PC-9 (cell line): ENCODE data around the gene TAAR9.

ENCODE experiments used
- EZH2 ChIP-seq: fragments of 200-600 bp; sonication (generic); IDR thresholded peaks from 2 replicates; pipeline ENCODE4 v1.8.0; 2017; ENCODE audit warnings: antibody characterized with exemption, low read depth
- TF ChIP-seq, protein P1 (sequence below): fragments of 200-600 bp; sonication (generic); conservative IDR thresholded peaks from 2 replicates; pipeline ENCODE4 v1.6.1; 2017; ENCODE audit warnings: mixed run types, antibody characterized with exemption, mild to moderate bottlenecking, moderate library complexity

DNA sequence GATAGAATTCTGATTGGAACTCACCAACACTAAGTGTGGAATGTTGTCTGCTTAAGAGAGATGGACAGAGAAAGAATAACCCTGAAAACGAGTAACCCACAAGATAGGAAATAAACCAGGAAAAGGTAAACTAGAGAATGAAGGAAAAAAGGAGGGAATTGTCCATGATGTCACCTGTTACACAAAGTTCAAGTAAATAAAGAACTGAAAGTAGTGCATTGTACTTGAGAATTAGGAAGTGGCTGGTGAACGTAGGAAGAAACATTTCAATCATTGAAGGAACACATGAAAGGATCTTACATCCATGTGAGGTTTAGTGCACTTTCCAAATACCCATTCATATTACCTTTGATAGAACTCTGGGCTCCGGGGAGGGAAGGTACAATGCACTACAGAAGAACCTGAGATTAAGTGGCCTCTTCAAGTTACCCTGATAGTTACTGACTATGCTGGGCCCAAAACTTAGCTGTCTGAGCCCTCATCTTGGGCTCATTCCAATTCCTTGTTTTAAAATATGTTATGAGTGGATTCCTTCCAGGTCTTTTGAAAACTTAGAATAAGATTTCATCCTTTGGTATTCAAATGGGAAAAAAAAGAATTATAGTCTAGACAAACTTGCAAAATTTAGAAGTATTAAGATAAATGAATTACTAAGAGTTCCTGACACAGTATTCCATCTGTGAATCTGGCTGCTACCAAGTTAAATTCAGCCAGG lies 24.1 kb upstream of the TAAR9 start:
- TF ChIP-seq, protein P1, sequence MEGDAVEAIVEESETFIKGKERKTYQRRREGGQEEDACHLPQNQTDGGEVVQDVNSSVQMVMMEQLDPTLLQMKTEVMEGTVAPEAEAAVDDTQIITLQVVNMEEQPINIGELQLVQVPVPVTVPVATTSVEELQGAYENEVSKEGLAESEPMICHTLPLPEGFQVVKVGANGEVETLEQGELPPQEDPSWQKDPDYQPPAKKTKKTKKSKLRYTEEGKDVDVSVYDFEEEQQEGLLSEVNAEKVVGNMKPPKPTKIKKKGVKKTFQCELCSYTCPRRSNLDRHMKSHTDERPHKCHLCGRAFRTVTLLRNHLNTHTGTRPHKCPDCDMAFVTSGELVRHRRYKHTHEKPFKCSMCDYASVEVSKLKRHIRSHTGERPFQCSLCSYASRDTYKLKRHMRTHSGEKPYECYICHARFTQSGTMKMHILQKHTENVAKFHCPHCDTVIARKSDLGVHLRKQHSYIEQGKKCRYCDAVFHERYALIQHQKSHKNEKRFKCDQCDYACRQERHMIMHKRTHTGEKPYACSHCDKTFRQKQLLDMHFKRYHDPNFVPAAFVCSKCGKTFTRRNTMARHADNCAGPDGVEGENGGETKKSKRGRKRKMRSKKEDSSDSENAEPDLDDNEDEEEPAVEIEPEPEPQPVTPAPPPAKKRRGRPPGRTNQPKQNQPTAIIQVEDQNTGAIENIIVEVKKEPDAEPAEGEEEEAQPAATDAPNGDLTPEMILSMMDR: no peak
- TF ChIP-seq EZH2: no peak
